Anterior cingulate cortex (tissue), 58 donors: ENCODE results near the gene CCDC177.

ENCODE experiments used
- DNase-seq, 58 donors: peaks; one replicate each; lab custom pipeline; 2025; lab: John Stamatoyannopoulos, UW

The CCDC177 gene

GRCh38 chr14:69571449-69572029 is 3.1 kb downstream of the CCDC177 start:
- DNase-seq: no peak

GRCh38 chr14:69570836-69571330 is 3.8 kb downstream of the CCDC177 start:
- DNase-seq: no peak

GRCh38 chr14:69569859-69570258 is 4.8 kb downstream of the CCDC177 start:
- no peak for DNase-seq

DNA sequence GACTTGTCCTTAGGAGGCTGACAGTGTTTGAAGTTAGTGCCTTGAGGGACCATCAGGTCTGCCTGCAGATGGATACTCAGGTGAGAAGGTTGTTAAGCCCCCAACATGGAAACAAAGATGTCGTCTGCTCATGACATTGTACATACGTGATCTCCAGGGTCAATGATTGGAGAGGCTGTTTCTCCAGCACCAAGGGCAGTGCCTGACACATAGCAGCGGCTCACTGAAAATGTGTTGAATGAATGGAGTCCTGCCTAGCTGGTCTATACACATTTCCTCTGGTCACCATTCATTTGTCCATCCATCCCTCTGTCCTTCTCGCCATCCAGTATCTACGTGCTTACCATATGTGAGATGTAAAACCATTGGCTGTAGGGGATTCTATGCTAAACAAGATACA is 7.1 kb downstream of the CCDC177 start:
- DNase-seq: no peak

DNA sequence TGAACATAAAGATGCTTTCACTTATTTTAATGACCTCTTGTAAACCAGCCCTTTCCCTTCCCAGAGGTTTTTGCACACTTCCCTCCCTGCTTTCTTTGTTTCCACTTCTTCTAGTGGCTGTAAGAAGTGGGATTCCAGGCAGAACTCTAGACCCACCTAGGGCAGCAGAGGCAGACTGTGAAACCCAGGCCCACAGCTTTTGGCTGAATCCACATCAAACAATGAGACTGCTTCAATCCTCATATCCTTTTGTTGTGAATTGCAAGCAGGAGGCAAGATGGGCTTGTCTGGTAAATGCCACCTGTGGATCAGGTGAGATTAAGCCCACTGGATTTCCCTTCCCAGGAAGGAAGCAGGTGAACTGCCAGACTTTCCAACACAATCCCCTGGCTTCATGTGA is 12.8 kb downstream of the CCDC177 start:
- no peak for DNase-seq

DNA sequence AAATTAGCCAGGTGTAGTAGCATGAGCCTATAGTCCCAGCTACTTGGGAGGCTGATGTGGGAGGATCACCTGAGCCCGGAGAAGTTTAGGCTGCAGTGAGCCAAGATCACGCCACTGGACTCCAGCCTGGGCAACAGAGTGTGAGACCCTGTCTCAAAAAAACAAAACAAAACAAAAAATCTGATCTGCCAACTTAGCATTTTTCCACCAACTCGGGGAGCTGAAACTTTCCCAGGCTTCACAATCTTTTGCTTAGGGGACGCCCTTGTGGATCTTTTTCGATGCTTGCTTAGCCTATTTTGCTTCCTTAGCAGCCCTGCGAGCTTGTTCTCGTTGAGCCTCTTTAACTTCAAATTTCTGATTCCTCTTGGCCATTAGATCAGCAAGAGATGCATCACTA is 13.8 kb downstream of the CCDC177 start:
- DNase-seq: no peak

DNA sequence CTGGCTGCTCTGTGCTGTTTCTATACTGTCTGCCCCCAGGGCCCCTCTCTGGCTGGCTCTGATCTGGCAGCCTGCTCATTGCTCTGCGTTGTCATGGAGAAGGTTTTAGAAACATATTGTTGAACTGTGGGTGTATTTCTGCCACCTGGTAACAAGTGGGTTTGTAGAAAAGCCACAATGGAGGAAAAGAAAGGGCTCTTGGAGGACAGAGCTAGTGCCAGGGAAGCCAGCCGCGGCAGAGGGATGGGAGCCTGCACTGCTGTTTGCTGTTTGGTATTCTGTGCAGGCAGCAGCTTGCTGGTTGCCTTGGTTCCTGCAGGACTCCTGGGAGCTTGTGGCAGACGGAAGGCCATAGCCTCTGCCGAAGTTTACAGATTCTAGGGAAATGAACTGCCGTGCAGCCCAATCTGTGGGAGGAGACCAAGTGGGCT is 15.1 kb downstream of the CCDC177 start:
- peak in 52 of 58 donors; percentile 10 to 89 (median 64) for DNase-seq

DNA sequence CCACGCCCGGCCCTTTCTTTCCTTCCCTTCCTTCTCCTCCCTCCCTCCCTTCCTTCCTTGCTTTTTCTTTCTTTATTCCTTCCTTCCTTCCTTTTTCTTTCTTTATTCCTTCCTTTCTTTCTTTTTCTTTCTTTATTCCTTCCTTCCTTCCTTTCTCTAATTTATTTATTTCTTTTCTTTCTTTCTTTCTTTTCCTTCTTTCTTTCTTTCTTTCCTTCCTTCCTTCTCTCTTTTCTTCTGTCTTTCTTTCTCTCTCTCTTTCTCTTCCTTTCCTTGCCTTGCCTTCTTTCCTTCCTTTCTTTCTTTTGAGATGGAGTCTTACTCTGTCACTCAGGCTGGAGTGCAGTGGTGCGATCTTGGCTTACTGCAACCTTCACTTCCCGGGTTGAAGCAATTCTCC is 15.9 kb downstream of the CCDC177 start:
- DNase-seq: no peak

- peak in 19 of 58 donors; percentile 3 to 53 (median 18) for DNase-seq
These were observed 20.2 kb downstream of the CCDC177 start for GRCh38 chr14:69554500-69554899.

GRCh38 chr14:69553252-69553651 is 21.4 kb downstream of the CCDC177 start:
- no peak for DNase-seq

GRCh38 chr14:69551511-69551910 is 23.2 kb downstream of the CCDC177 start:
- no peak for DNase-seq

DNA sequence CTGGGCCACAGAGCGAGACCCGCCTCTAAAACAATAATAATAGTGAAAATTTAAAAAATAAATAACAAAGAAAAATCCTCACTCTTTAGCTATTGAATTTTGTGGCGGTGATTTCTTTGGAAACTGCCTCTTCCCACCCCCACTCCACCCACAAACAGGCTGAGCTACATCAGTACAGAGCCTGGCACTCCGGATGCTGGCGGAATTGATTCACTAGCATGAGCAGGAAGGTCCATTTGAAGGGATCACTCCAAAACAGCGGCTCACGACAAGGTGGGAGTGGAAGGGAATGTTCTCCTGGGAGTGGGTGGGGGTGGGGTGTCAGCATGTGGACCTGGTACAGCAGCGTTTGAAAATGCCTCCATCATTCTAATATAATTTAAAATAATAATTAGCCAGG is 26.1 kb downstream of the CCDC177 start:
- DNase-seq: peak in 13 of 58 donors; percentile 7 to 52 (median 21)

DNA sequence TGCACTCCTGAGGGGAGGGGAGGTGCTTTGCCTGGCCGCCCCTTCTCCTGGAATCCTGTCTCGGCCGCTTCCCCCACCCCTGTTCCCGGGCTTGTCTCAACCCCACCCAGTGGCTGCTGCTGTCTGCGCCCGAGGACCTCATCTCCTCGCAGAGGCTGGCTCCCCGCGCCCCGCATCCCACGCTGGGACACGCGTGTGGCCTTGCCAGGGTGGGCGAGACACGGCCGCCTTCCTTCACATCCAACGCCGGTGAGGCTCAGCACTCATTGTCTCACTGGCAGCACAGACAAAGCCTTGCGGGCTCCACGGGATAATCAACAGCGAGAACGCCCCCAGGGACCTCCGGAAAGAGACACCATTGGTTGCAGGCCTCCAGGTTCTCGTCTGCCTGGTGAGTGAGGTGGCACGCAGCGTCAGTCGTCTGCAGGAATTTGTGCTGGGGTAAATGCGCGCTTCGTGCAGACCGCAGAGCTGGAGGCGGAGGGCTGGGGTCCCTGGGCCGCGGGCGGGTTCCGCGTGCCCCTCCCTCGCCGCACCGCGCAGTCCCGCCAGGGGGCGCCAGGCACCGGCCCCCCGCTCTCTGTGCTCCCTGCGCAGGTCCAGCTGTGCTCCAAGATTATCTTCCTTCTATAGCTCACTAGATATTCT is 26.8 kb downstream of the CCDC177 start:
- peak in 47 of 58 donors; percentile 5 to 75 (median 38) for DNase-seq

DNA sequence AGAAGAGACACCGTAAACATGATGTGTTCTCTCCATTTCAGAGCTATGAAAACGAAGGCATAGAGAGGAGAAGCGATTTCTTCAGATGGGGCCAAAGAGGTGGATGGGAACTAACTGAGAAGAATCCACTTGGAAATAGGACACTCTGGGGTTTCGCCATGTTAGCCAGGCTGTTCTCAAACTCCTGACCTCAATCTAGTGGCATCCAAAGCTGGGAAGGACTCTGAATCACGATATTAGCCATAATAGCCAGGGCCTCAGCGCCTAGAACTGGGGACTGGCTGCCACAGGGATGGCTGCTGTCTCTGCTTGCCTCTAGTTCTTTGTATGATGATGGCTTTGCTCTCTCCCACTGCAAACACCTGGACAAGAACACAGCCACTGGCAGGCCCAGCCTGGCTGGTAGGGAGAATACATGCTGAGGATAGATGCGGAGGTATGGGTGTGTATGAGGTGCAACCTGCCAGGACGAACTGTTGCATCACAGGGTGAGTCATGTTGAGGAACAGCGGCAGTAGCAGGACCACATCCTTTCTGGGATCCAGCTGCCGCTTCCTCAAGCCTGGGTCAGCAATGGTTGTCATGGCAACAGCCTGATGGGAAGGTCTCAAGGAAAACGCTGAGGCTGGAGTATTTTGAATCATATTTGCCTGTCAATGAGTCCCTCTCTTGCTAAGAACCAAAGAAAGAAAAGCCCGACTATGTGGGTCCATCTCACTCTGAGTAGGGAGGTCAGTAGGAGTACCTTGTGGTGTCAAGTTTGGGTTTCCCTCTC is 31.1 kb downstream of the CCDC177 start:
- DNase-seq: peak in 35 of 58 donors; percentile 2 to 54 (median 22)

DNA sequence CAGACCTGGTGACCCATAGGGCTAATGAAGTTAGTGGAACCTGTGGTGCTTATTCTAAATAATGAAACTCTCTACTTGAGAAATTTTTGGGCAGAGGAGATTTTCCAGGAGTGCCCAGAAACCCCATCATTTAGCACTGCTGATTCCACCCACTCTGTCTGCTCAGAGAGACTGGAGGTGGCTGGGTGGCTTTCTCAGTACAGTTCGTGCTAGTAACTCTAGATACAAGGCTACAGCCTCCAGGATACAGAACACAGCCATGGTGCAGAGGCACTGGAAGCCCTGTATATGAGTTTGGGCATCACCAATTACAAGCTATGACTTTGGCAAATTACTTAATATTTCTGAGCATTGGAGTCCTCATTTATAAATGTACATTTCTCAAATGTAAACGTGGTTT is 32.4 kb downstream of the CCDC177 start:
- DNase-seq: peak in 17 of 58 donors; percentile 1 to 67 (median 9)

GRCh38 chr14:69540654-69541335 is 33.9 kb downstream of the CCDC177 start:
- no peak for DNase-seq

- no peak for DNase-seq
These were observed 34.9 kb downstream of the CCDC177 start for GRCh38 chr14:69539631-69540410.

DNA sequence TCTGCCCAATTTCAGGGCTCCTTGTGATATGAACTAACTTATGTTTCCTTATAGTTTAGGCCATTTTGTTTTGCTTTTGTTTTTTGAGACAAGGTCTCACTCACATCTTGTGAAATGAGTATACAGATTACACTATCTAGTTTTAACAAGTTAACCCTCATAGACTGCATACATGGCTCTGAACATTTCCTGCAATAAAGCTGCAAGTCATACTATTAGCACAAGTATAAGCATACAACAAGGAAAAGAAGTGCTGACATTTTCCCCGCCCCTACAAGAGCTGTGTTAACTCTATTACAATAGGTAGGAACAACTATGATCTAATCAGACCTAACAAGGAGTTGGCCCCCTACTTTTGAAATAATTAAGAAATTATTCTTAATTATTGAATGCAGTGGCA is 35.9 kb downstream of the CCDC177 start:
- no peak for DNase-seq

DNA sequence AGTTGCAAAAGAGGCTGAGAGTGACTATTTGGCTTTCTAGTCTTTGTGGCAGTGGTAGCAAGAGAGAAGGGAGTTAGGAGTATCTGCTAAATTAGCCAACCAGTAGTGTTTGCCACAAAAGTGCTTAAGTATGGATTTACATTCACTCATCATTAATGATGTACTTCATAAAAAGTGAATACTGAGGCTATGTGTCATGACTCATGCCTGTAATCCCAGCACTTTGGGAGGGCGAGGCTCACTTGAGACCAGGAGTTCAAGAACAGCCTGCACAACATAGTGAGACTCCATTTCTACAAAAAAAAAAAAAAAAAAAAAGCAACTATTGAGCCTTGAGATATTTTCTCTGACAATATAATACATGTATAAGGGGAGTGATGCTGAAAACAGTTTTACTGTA is 36.8 kb downstream of the CCDC177 start:
- no peak for DNase-seq

GRCh38 chr14:69536971-69537370 is 37.7 kb downstream of the CCDC177 start:
- DNase-seq: no peak
